Spleen (tissue), 7 donors: ENCODE data around the gene CIAO2B.

Source experiments
- POLR2A ChIP-seq, 3 donors: fragments of 450-650 bp; IDR thresholded peaks; one replicate each; pipeline ENCODE4 v1.5.1; 2017; ENCODE audit warnings: antibody characterized with exemption in 3 of 3, mild to moderate bottlenecking in 1 of 3
- TF ChIP-seq, protein P1 (sequence below), 11 experiments: fragments of 200-600 bp in 7 of 11; fragments of 450-650 bp in 4 of 11; sonication (generic) in 4 of 11; IDR thresholded peaks in 8 of 11; conservative IDR thresholded peaks in 3 of 11; 1 replicate in 7 of 11; 2 replicates in 4 of 11; pipeline versions ENCODE4 v1.4.0 to v1.8.0; 2016 to 2021; ENCODE audit warnings: antibody characterized with exemption in 11 of 11, inconsistent platforms in 4 of 11, mild to moderate bottlenecking in 1 of 11
- donor health status: DM: no; HTN: no; CAD: no; lungs with moderate emphysema.
- donor health status: DM: no; HTN: no; CAD: no.
- donor health status: DM: no; HTN: no; CAD: no.

DNA sequence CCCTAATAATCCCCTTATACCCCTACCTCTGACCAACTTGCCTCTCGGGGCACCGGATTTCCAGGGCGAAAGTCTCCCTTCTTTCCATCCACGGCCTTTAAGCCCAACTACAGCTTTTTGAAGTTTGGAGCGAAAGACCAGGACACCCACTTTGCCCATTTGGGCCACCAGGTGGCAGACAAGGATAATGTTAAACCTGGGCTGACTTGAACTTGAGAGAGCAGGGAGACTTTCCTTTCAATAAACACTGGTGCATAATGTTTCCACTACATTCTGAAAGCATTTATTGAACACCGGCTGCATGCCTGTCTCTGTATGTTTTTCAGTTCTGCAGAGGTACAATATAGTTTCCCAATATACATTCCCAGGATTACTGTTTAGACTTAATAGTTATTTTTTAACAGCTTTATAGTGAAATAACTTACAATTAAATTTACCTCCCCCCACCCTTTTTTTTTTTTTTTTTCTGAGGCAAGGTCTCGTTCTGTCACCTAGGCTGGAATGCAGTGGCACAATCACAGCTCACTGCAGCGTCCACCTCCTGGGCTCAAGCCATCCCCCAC lies 20.0 kb upstream of the CIAO2B start:
- TF ChIP-seq, protein P1, sequence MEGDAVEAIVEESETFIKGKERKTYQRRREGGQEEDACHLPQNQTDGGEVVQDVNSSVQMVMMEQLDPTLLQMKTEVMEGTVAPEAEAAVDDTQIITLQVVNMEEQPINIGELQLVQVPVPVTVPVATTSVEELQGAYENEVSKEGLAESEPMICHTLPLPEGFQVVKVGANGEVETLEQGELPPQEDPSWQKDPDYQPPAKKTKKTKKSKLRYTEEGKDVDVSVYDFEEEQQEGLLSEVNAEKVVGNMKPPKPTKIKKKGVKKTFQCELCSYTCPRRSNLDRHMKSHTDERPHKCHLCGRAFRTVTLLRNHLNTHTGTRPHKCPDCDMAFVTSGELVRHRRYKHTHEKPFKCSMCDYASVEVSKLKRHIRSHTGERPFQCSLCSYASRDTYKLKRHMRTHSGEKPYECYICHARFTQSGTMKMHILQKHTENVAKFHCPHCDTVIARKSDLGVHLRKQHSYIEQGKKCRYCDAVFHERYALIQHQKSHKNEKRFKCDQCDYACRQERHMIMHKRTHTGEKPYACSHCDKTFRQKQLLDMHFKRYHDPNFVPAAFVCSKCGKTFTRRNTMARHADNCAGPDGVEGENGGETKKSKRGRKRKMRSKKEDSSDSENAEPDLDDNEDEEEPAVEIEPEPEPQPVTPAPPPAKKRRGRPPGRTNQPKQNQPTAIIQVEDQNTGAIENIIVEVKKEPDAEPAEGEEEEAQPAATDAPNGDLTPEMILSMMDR (IDR thresholded peaks at IDR 0.05 in 8 of 11, conservative IDR thresholded peaks at IDR 0.05 in 3 of 11) = peak; percentile 58 to 90 (median 82)
- no peak for TF ChIP-seq POLR2A (IDR thresholded peaks at IDR 0.05)
